Body of pancreas (tissue), 4 donors: ENCODE data around the gene RNF138. TPM values are rescaled to one million over a fixed set of nuclear protein-coding genes. Genes with fewer than 3 reads are reported as not detected.
"Not testable (repeated sequence)": the region's sequence is repeated elsewhere in the genome, so short reads cannot be mapped to it uniquely, and the experiment has no call there.

ENCODE experiments used
- ATAC-seq: fragments of 150-250 bp; one replicate; pipeline ENCODE4 v1.9.1; 2016
- DNase-seq, 4 donors: peaks; one replicate each; pipeline ENCODE4 v3.0.0-alpha.2; 2019
- H3K27ac ChIP-seq, 4 donors: fragments of 200-600 bp; sonication (generic); 1 replicate in 3 of 4; 2 replicates in 1 of 4; pipeline versions ENCODE4 v1.5.1 to v1.6.1; 2016 to 2019; ENCODE audit warnings: mild to moderate bottlenecking in 1 of 4, mixed read lengths in 1 of 4, moderate library complexity in 1 of 4
- H3K27me3 ChIP-seq, 2 donors: fragments of 200-600 bp; sonication (generic); one replicate each; pipeline ENCODE4 v1.6.0; 2016; ENCODE audit warnings: mild to moderate bottlenecking in 1 of 2
- H3K36me3 ChIP-seq, 2 donors: fragments of 200-600 bp; sonication (generic); replicated peaks in 1 of 2; 2 replicates each; pipeline ENCODE4 v1.5.1; 2016; ENCODE audit warnings: low read depth in 2 of 2; ENCODE audit not compliant: insufficient read depth in 1 of 2
- H3K4me1 ChIP-seq: fragments of 200-600 bp; sonication (generic); one replicate; pipeline ENCODE4 v1.6.0; 2016
- H3K4me3 ChIP-seq, 2 donors: fragments of 200-600 bp; sonication (generic); 1 replicate in 1 of 2; 2 replicates in 1 of 2; pipeline ENCODE4 v1.5.1; 2016 to 2019
- H3K9me3 ChIP-seq, 3 donors: fragments of 200-600 bp; sonication (generic); 1 replicate in 2 of 3; 2 replicates in 1 of 3; pipeline ENCODE4 v1.5.1; 2016
- CTCF ChIP-seq, 7 experiments: fragments of 450-650 bp in 4 of 7; fragments of 200-600 bp in 3 of 7; sonication (generic) in 3 of 7; IDR thresholded peaks; one replicate each; pipeline ENCODE4 v1.5.1; 2016 to 2019; ENCODE audit warnings: antibody characterized with exemption in 7 of 7
- POLR2A ChIP-seq, 3 donors: fragments of 450-650 bp; IDR thresholded peaks; one replicate each; pipeline ENCODE4 v1.6.1; 2016; ENCODE audit warnings: antibody characterized with exemption in 3 of 3, mild to moderate bottlenecking in 2 of 3
- WGBS, 2 donors: methylation state at CpG; one replicate each; pipeline ENCODE4 v1.1.5; 2017; 5-methylcytosine and 5-hydroxymethylcytosine counted together
- intact Hi-C: fragments of 100-400 bp; cut with DNase I; formaldehyde crosslinking; loops from one replicate; pipeline ENCODE4 v1.15.1; 2023
- total RNA-seq, 2 donors: library from RNA; depleted of rRNA; stranded (reverse); fragments of >200 nt; gene quantifications; one replicate each; pipeline ENCODE4 v1.1.0, GENCODE V29; 2016

Gene RNF138
- total RNA-seq, 2 donors from 2014 or later = 5.3 to 10.4 TPM

GRCh38 chr18:32086881-32087280 lies 4.8 kb upstream of the RNF138 start:
- Histone ChIP-seq H3K9me3 (no peaks in the 10 kb centered on the region), H3K4me1 (peaks cover 16% of the 10 kb centered on the region), H3K36me3 (no peaks in the 10 kb centered on the region), H3K27me3 (no peaks in the 10 kb centered on the region), H3K27ac (no peak overlapping the region), H3K4me3 (no peak overlapping the region)
- intact Hi-C loops = loop anchor here (10.0 kb wide), 1 partner anchor 142 kb away; the partner anchor contains the start of gene TRAPPC8
- ATAC-seq (no peak), DNase-seq (no peak)
- TF ChIP-seq CTCF (IDR thresholded peaks at IDR 0.05) = no peak
- WGBS, 2 donors = 76 to 85% methylated on average over 6 of the region's 6 CpGs

GRCh38 chr18:32090831-32091230 lies 843 bp upstream of the RNF138 start:
- H3K9me3 ChIP-seq, H3K4me3 ChIP-seq, H3K36me3 ChIP-seq, H3K27me3 ChIP-seq, intact Hi-C loops, ATAC-seq, DNase-seq: not testable (repeated sequence)
- Histone ChIP-seq H3K27ac (peak overlapping the region in 1 of 4 donors; percentile 100), H3K4me1 (peaks cover 27% of the 10 kb centered on the region)
- 92 to 93% methylated on average over 16 of the region's 16 CpGs for WGBS, 2 donors

GRCh38 chr18:32091325-32091723 lies 350 bp upstream of the RNF138 start:
- H3K4me1 ChIP-seq = peaks cover 27% of the 10 kb centered on the region
- no peaks in the 10 kb centered on the region for H3K36me3 ChIP-seq
- H3K27ac ChIP-seq = peak overlapping the region; percentile 91 to 100 (median 99)
- no peak for TF ChIP-seq POLR2A (IDR thresholded peaks at IDR 0.05)
- TF ChIP-seq CTCF (IDR thresholded peaks at IDR 0.05) = no peak
- no peak for ATAC-seq
- no peak for DNase-seq
- intact Hi-C loops = no loop called here
- no peaks in the 10 kb centered on the region for H3K9me3 ChIP-seq
- WGBS, 2 donors = 30 to 40% methylated on average over 7 of the region's 7 CpGs
- no peaks in the 10 kb centered on the region for H3K27me3 ChIP-seq
- peak overlapping the region in 1 of 2 donors; percentile 41 for H3K4me3 ChIP-seq

GRCh38 chr18:32092422-32093101 lies 888 bp downstream of the RNF138 start:
- peak overlapping the region; percentile 91 to 100 (median 99) for H3K27ac ChIP-seq
- peak; percentile 95 for ATAC-seq
- TF ChIP-seq CTCF (IDR thresholded peaks at IDR 0.05) = no peak
- peak; percentile 57 to 71 (median 71) for TF ChIP-seq POLR2A (IDR thresholded peaks at IDR 0.05)
- 1% methylated on average over 15 to 72 of the region's 77 CpGs for WGBS, 2 donors
- no peaks in the 10 kb centered on the region for H3K27me3 ChIP-seq
- H3K4me3 ChIP-seq = peak overlapping the region; percentile 63 to 86
- H3K36me3 ChIP-seq = no peaks in the 10 kb centered on the region
- no peaks in the 10 kb centered on the region for H3K9me3 ChIP-seq
- peak; percentile 99 to 100 (median 99) for DNase-seq
- peaks cover 35% of the 10 kb centered on the region for H3K4me1 ChIP-seq
- intact Hi-C loops = no loop called here

- intact Hi-C loops = no loop called here
- no peaks in the 10 kb centered on the region for H3K9me3 ChIP-seq
- H3K27ac ChIP-seq = peak overlapping the region; percentile 91 to 100 (median 99)
- DNase-seq (peak; percentile 53 to 66 (median 59)), ATAC-seq (peak; percentile 9)
- peak overlapping the region; percentile 63 to 86 for H3K4me3 ChIP-seq
- WGBS, 2 donors = 0 to 1% methylated on average over 32 of the region's 32 CpGs
- TF ChIP-seq POLR2A (IDR thresholded peaks at IDR 0.05) (no peak), CTCF (IDR thresholded peaks at IDR 0.05) (no peak)
- no peaks in the 10 kb centered on the region for H3K27me3 ChIP-seq
- H3K4me1 ChIP-seq = peaks cover 35% of the 10 kb centered on the region
- no peaks in the 10 kb centered on the region for H3K36me3 ChIP-seq
These were observed 1.4 kb downstream of the RNF138 start for GRCh38 chr18:32093102-32093511.
